HL-60/S4 treated with retinoic acid at 250 ng/mL for 4 days and 3 days (cell line): ENCODE measurements around the gene HPD.

Experiments
- in situ Hi-C: fragments of 300-500 bp; cut with MboI; formaldehyde crosslinking; loops from 2 replicates; pipeline ENCODE4 v1.7.0; 2022; ENCODE audit warnings: low sequenced_read_pairs

The HPD gene

DNA sequence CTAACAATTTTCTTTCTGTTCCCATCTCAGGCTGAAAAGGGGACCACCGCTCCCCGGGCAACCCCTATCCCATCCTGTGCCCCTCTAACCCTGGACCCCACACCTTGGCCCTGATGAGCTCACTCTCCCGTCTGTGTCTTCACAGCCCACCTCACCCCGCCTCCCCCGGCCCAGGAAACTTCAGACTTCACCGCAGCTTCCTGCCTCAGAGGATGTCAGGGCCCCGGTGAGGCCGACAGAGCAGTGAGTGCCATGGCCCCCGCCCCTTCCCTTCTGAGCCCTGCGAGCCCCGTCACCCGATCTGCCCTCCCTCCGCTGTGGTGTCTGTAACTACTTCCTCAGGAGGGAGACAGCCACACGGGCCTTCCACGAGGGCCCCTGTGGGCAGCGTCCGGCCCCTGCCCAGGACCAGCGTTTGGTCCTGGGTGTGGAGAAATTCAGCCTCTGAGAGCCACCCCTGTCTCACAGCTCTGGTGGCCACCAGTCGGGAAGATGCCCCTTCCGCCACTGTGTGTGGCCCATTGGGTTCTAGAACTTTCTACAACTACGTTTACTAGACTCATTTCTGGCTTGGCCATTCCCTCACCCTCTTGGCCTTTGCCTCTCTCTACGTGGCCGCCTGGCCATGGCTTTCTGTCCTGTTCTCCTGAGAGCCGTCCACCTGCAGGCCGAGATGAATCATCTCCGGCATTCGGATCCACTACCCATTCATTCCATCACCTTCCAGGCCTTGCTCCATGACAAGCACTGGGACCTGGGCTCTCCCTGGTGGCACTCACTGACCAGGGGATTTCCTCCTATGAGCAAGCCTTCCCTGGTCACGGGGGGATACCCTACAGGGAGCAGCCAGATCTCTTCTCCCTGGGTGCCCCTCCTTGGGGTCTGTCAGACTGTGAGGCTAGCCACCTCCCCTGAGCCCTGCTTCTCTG is 68.6 kb downstream of the HPD start:
- in situ Hi-C loops = loop anchor here (10.0 kb wide), 1 partner anchor 95 kb away; the partner anchor contains the start of gene PSMD9
